Prostate gland (tissue), 2 donors: ENCODE data around the gene RYR2. TPM values are rescaled to one million over a fixed set of nuclear protein-coding genes. Genes with fewer than 3 reads are reported as not detected.

Experiments used
- DNase-seq: peaks from one replicate; pipeline ENCODE4 v3.0.0-alpha.2; 2019; ENCODE audit warnings: low spot score
- H3K27ac ChIP-seq, 2 donors: fragments of 200-600 bp; sonication (generic); 2 replicates each; pipeline ENCODE4 v1.5.1; 2017 to 2019
- H3K27me3 ChIP-seq: fragments of 200-600 bp; sonication (generic); replicated peaks from 2 replicates; pipeline ENCODE4 v1.5.1; 2019; ENCODE audit not compliant: insufficient read depth
- H3K36me3 ChIP-seq, 2 donors: fragments of 200-600 bp; sonication (generic); 1 replicate in 1 of 2; 2 replicates in 1 of 2; pipeline versions ENCODE4 v1.5.1 to v1.8.1; 2017 to 2019
- H3K4me1 ChIP-seq: fragments of 200-600 bp; sonication (generic); replicated peaks from 2 replicates; pipeline ENCODE4 v1.5.1; 2019
- H3K4me3 ChIP-seq, 2 donors: fragments of 200-600 bp; sonication (generic); 2 replicates each; pipeline ENCODE4 v1.5.1; 2017 to 2019
- H3K9me3 ChIP-seq: fragments of 200-600 bp; sonication (generic); 2 replicates; pipeline ENCODE4 v1.5.1; 2017
- POLR2A ChIP-seq: fragments of 450-650 bp; IDR thresholded peaks from one replicate; pipeline ENCODE4 v1.6.1; 2016; ENCODE audit warnings: antibody characterized with exemption, mild to moderate bottlenecking
- POLR2AphosphoS5 ChIP-seq: sonication (generic); formaldehyde crosslinking; IDR thresholded peaks from one replicate; pipeline ENCODE4 v1.6.1; 2017; ENCODE audit warnings: antibody characterized with exemption
- WGBS: methylation state at CpG from one replicate; pipeline ENCODE4 v1.1.5; 2018; 5-methylcytosine and 5-hydroxymethylcytosine counted together
- intact Hi-C: fragments of 100-400 bp; cut with DNase I; formaldehyde crosslinking; loops from one replicate; pipeline ENCODE4 v1.14.2; 2022
- total RNA-seq, 2 donors: library from RNA; depleted of rRNA; stranded (reverse); fragments of >200 nt; gene quantifications; one replicate each; pipeline ENCODE4 v1.1.0, GENCODE V29; 2016
- TF ChIP-seq, protein P1 (sequence below), 4 experiments: fragments of 200-600 bp in 2 of 4; fragments of 450-650 bp in 2 of 4; sonication (generic) in 2 of 4; IDR thresholded peaks; 1 replicate in 3 of 4; 2 replicates in 1 of 4; pipeline ENCODE4 v1.5.1; 2016 to 2019; ENCODE audit warnings: antibody characterized with exemption in 4 of 4, mild to moderate bottlenecking in 2 of 4, moderate library complexity in 2 of 4

The RYR2 gene
- total RNA-seq, 2 donors from 2014 or later: 2.9 to 6.7 TPM

DNA sequence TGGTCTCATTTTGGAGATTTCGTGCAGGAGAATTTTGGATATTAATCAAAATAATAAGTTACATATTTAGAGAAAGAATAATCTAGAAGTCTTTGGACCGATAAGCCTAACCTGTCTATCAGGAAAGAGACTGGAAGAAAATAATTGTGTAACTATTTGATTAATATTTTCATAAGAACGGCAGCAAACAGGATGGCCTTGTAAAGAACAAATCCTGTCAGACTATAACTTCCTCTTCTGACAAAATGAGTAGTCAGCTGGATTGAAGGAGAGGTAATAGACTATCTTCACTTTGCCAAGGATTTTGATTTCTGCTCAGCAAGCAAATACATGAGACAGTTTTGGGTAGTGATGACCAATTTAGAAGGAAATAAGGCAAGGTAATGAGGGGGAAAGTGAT lies 12.7 kb upstream of the RYR2 start:
- 71% methylated on average over 3 of the region's 3 CpGs for WGBS

DNA sequence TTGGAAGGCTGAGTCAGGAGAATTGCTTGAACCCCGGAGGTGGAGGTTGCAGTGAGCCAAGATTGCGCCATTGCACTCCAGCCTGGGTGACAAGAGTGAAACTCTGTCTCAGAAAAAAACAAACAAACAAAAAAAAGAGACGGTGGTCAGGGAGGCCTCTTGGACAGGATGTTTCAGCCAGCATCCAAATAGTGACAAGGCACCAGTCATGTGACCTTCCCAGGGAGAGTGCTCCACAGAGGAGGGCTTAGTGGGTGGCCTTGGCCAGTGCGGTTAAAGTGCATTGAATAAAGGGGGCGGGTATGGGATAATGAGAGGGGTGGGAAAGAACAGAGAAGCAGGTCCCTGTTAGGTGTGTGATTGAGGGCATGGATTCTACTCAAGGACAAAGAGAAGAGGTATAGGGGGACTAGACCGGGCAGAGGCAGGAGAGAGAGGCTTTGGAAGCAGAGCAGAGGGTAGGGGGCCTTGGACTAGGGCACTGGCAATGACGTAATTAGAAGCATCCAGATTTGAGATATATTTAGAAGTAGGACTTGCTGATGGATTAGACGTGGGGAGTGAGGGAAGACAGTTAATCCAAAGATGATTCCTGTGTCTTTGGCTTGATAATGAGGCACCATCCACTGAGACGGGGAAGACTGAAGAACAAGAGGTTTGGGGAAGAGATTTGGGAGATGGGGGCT lies 12.0 kb upstream of the RYR2 start:
- Histone ChIP-seq H3K27ac (no peak overlapping the region), H3K36me3 (no peaks in the 10 kb centered on the region), H3K9me3 (no peaks in the 10 kb centered on the region), H3K27me3 (no peaks in the 10 kb centered on the region), H3K4me3 (no peak overlapping the region), H3K4me1 (no peaks in the 10 kb centered on the region)
- no peak for DNase-seq
- WGBS: 73% methylated on average over 9 of the region's 9 CpGs
- intact Hi-C loops: no loop called here
- TF ChIP-seq, protein P1, sequence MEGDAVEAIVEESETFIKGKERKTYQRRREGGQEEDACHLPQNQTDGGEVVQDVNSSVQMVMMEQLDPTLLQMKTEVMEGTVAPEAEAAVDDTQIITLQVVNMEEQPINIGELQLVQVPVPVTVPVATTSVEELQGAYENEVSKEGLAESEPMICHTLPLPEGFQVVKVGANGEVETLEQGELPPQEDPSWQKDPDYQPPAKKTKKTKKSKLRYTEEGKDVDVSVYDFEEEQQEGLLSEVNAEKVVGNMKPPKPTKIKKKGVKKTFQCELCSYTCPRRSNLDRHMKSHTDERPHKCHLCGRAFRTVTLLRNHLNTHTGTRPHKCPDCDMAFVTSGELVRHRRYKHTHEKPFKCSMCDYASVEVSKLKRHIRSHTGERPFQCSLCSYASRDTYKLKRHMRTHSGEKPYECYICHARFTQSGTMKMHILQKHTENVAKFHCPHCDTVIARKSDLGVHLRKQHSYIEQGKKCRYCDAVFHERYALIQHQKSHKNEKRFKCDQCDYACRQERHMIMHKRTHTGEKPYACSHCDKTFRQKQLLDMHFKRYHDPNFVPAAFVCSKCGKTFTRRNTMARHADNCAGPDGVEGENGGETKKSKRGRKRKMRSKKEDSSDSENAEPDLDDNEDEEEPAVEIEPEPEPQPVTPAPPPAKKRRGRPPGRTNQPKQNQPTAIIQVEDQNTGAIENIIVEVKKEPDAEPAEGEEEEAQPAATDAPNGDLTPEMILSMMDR (IDR thresholded peaks at IDR 0.05): no peak
- TF ChIP-seq POLR2AphosphoS5 (no peak), POLR2A (no peak)

More for the DNA sequence above, 12.7 kb upstream of the RYR2 start:
- no peaks in the 10 kb centered on the region for H3K9me3 ChIP-seq
- H3K4me1 ChIP-seq: no peaks in the 10 kb centered on the region
- no peak overlapping the region for H3K4me3 ChIP-seq
- no peaks in the 10 kb centered on the region for H3K36me3 ChIP-seq
- DNase-seq: no peak
- intact Hi-C loops: no loop called here
- H3K27ac ChIP-seq: no peak overlapping the region
- TF ChIP-seq, protein P1 (IDR thresholded peaks at IDR 0.05): no peak
- no peak for TF ChIP-seq POLR2A
- TF ChIP-seq POLR2AphosphoS5: peak; percentile 51
- H3K27me3 ChIP-seq: no peaks in the 10 kb centered on the region

DNA sequence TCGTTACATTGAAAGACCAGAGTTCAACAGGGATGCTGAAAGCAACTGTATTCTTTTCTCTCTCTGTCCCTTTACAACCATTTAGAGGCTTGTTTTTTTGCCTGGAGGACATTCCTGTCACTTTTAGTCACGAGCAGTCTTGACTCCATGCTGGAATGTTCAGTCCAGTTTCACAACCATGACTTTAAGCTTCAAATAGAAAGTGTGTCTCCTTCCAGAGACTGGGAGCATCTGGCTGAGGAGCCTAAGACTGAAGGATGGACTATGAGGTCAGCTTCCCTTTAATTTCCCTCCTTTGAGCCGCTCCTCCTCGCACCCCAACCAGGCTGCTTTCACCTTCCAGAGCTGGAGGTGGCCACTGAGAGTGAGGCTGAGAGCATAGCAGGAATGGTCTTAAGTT lies 10.5 kb upstream of the RYR2 start:
- TF ChIP-seq, protein P1 (IDR thresholded peaks at IDR 0.05): no peak
- no peak for TF ChIP-seq POLR2A
- TF ChIP-seq POLR2AphosphoS5: no peak
- Histone ChIP-seq H3K4me3 (no peak overlapping the region), H3K4me1 (no peaks in the 10 kb centered on the region), H3K9me3 (no peaks in the 10 kb centered on the region), H3K36me3 (no peaks in the 10 kb centered on the region), H3K27me3 (no peaks in the 10 kb centered on the region), H3K27ac (no peak overlapping the region)
- 61% methylated on average over 4 of the region's 4 CpGs for WGBS
- intact Hi-C loops: no loop called here
- DNase-seq: no peak

DNA sequence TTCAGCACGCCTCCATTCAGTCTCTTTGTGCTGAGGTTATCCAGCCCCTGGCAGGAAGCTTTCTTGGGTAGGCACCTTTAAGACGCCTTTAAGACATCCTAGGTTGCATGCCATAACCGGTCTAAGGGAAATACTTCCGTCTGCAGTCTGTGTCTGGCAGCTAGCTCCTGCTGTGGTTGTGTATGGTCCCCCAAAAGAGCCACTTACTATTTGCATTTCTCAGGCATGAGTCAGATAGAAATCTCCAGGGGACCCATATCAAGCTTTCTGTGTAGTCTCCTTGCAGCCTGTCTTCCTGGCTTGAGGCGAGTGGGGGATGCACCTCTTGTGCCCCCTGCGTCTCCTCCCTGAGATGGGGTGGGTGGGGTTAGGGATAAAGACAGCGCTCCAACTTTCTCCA lies 10.0 kb upstream of the RYR2 start:
- no peaks in the 10 kb centered on the region for H3K9me3 ChIP-seq
- DNase-seq: no peak
- no peaks in the 10 kb centered on the region for H3K36me3 ChIP-seq
- no peaks in the 10 kb centered on the region for H3K4me1 ChIP-seq
- H3K27me3 ChIP-seq: no peaks in the 10 kb centered on the region
- intact Hi-C loops: no loop called here
- TF ChIP-seq, protein P1 (IDR thresholded peaks at IDR 0.05): no peak
- TF ChIP-seq POLR2AphosphoS5: no peak
- no peak for TF ChIP-seq POLR2A
- H3K4me3 ChIP-seq: no peak overlapping the region
- H3K27ac ChIP-seq: no peak overlapping the region
- WGBS: 25% methylated on average over 7 of the region's 7 CpGs

DNA sequence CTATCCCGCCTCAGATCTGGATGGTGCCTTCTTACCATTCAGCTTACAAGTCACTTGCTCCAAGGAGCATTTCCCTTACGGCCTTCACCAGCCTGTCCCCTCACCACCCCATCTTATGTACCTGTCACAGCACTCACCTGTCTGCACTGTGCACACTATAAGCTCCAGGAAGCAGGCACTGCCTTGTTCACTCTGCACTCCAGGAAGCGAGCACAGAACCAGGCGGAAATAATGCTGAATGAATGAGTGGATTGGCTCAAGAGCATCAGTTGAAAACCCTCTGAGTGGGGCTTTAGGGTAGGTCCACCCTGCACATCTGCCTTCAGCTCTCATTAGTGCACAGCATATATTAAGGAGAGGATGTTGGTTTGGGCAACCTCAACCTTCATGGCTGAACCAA lies 8.9 kb upstream of the RYR2 start:
- no peaks in the 10 kb centered on the region for H3K27me3 ChIP-seq
- H3K4me1 ChIP-seq: no peaks in the 10 kb centered on the region
- no peaks in the 10 kb centered on the region for H3K9me3 ChIP-seq
- H3K36me3 ChIP-seq: no peaks in the 10 kb centered on the region
- WGBS: 94% methylated on average over 4 of the region's 4 CpGs
- DNase-seq: no peak
- TF ChIP-seq, protein P1 (IDR thresholded peaks at IDR 0.05): no peak
- no peak for TF ChIP-seq POLR2A
- no peak for TF ChIP-seq POLR2AphosphoS5
- no peak overlapping the region for H3K4me3 ChIP-seq
- intact Hi-C loops: no loop called here
- no peak overlapping the region for H3K27ac ChIP-seq
